ENCODE results near the gene SHTN1. TPM values are rescaled to one million over a fixed set of nuclear protein-coding genes. Genes with fewer than 3 reads are reported as not detected.
A peak's percentile ranks its signal among the peaks of the same experiment; 100 is the strongest.

The SHTN1 gene
- total RNA-seq, 2 donors from 2014 or later: 28.1 to 30.9 TPM

DNA sequence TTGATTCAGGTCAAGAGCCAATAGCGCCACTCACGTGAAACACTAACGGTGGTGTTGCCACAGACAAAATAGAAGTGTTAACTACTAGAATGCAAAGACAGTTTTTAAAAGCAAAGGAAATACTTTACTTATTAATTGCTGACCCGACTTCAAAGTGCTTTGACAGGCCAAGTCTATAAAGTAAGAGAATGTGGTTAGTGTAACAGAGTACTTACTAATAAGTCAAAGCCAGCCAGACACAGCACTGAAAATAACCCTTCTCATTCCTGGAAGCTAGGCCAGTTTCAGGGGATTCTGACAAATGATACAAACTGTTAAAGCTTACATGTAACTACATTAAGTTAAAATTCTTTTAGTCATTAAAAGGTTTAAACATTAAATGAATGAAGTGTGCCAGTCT, 105.4 kb downstream of the SHTN1 start:
- no peaks in the 10 kb centered on the region for H3K9me3 ChIP-seq
- TF ChIP-seq, protein P1, sequence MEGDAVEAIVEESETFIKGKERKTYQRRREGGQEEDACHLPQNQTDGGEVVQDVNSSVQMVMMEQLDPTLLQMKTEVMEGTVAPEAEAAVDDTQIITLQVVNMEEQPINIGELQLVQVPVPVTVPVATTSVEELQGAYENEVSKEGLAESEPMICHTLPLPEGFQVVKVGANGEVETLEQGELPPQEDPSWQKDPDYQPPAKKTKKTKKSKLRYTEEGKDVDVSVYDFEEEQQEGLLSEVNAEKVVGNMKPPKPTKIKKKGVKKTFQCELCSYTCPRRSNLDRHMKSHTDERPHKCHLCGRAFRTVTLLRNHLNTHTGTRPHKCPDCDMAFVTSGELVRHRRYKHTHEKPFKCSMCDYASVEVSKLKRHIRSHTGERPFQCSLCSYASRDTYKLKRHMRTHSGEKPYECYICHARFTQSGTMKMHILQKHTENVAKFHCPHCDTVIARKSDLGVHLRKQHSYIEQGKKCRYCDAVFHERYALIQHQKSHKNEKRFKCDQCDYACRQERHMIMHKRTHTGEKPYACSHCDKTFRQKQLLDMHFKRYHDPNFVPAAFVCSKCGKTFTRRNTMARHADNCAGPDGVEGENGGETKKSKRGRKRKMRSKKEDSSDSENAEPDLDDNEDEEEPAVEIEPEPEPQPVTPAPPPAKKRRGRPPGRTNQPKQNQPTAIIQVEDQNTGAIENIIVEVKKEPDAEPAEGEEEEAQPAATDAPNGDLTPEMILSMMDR (IDR thresholded peaks at IDR 0.05): no peak
- no peaks in the 10 kb centered on the region for H3K27me3 ChIP-seq
- intact Hi-C loops (cut with DNase I): no loop called here
- H3K36me3 ChIP-seq: no peaks in the 10 kb centered on the region
- no peak overlapping the region for H3K4me3 ChIP-seq
- DNase-seq: no peak
- no peak overlapping the region for H3K9ac ChIP-seq (ENCODE audit: low read depth in 2 of 2, low read length in 2 of 2)
- no peak overlapping the region for H3K27ac ChIP-seq
- no peaks in the 10 kb centered on the region for H3K4me1 ChIP-seq

DNA sequence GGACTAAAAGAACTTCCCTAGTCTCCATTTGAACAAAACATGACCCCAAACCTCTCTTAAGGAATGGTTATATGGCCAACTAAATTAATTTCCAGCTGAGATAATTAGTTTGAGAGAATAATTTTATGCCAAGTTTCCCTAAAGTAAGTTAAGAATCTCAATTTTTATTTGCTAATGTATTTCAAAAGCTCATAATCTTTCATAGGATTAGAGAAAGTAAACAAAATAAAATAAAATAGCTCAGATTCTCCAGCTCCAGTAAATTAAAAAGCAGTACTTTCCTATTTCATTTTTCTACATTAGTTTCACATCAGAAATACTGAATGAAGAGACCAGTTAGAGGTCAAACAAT, 111.3 kb downstream of the SHTN1 start:
- no peaks in the 10 kb centered on the region for H3K4me1 ChIP-seq
- intact Hi-C loops (cut with DNase I): no loop called here

DNA sequence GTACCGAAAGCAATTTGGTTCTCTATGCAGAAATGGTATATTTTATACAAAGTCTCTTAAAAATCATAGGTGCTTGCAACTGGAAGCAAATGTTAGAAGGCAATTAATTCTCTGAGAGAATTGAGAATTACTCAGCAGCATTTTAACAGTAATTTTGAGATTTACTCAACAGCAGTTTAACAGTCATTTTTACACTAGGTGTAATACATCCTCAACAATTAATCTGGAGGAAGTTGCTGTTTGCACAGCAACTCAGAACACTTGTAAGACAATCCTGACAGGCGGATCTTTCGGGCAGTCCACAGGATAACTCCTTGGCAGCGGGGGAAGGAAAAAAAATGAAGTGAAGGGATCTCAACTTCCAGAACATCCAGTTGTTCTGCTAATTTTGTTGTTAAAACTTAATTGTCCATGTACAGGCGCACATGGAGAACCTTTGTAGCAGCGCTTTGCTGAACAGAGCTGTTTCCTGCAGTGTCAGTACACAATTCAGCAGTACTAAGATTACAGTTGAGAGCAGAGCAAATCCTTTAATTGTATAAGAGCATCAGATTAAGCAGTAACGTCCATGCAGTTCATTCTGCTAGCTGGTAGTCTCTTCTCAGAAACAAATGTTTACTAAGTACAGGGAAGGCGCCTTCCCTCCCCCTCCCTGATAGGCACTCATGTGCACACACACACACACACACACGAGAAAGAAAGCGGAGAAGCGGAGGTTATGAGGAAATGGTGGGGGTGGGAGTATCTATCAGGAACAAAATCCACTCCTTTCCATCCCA, 111.9 kb downstream of the SHTN1 start:
- Histone ChIP-seq H3K27ac (no peak overlapping the region), H3K36me3 (no peaks in the 10 kb centered on the region), H3K4me1 (no peaks in the 10 kb centered on the region), H3K27me3 (no peaks in the 10 kb centered on the region), H3K9ac (ENCODE audit: low read depth in 2 of 2, low read length in 2 of 2) (no peak overlapping the region), H3K9me3 (no peaks in the 10 kb centered on the region), H3K4me3 (no peak overlapping the region)
- intact Hi-C loops (cut with DNase I): no loop called here
- TF ChIP-seq, protein P1 (IDR thresholded peaks at IDR 0.05): no peak
- DNase-seq: no peak

More for the DNA sequence above, 111.3 kb downstream of the SHTN1 start:
- Histone ChIP-seq H3K27me3 (no peaks in the 10 kb centered on the region), H3K4me3 (no peak overlapping the region), H3K9ac (ENCODE audit: low read depth in 2 of 2, low read length in 2 of 2) (no peak overlapping the region), H3K27ac (no peak overlapping the region), H3K36me3 (no peaks in the 10 kb centered on the region), H3K9me3 (no peaks in the 10 kb centered on the region)
- no peak for DNase-seq
- TF ChIP-seq, protein P1 (IDR thresholded peaks at IDR 0.05): no peak

DNA sequence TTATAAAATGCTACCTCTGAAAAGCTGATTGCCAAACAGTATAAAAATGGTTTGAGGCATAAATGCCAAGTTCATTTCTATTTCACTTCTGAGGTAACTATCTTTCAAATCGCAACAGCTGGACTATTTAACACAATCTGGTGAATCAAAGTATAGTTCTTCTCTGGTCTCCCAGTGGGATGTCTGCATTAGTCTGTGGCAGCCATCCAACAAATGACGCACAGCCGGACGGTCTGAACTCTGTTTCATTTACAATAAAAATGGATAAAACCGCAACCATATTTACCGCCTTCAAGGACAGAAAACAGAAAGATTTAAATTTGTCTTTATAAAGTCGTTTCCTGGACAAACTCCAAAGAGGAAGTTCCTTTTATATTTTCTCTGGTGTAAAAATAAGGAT, 113.8 kb downstream of the SHTN1 start:
- Histone ChIP-seq H3K27me3 (no peaks in the 10 kb centered on the region), H3K9me3 (no peaks in the 10 kb centered on the region), H3K4me1 (no peaks in the 10 kb centered on the region), H3K36me3 (no peaks in the 10 kb centered on the region), H3K9ac (ENCODE audit: low read depth in 2 of 2, low read length in 2 of 2) (no peak overlapping the region), H3K27ac (no peak overlapping the region), H3K4me3 (no peak overlapping the region)
- TF ChIP-seq, protein P1 (IDR thresholded peaks at IDR 0.05): no peak
- DNase-seq: peak; percentile 61
- intact Hi-C loops (cut with DNase I): no loop called here

DNA sequence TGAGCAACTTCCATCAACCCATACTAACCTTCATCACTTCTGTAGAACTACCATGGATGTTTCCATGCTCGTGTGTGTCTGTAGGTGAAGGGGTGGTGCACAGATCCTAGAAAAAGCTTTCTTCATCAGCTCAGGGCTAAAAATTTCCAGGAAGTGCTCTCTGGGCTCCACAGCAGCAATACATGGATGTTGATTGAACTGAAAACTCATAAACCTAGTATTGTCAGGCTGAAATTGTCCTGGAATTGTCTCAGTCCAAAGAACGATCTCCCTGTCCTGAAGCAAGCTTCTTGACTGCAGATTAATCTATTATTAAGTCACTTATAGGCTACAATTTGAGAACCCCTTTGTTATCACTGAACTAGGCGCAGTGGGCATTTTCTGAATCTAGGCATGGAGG, 115.9 kb downstream of the SHTN1 start:
- H3K9ac ChIP-seq (ENCODE audit: low read depth in 2 of 2, low read length in 2 of 2): no peak overlapping the region
- intact Hi-C loops (cut with DNase I): no loop called here

More for the DNA sequence above, 115.9 kb downstream of the SHTN1 start:
- Histone ChIP-seq H3K36me3 (no peaks in the 10 kb centered on the region), H3K27ac (peak overlapping the region; percentile 30), H3K27me3 (no peaks in the 10 kb centered on the region), H3K4me1 (no peaks in the 10 kb centered on the region), H3K4me3 (no peak overlapping the region), H3K9me3 (no peaks in the 10 kb centered on the region)
- no peak for DNase-seq
- TF ChIP-seq, protein P1 (IDR thresholded peaks at IDR 0.05): no peak

Measured in colonic mucosa (tissue), 4 donors.